HEK293 (cell line): ENCODE data around the gene RPL12.

Experiments used
- CTCF ChIA-PET: fragments of 350-600 bp; formaldehyde crosslinking; extraction: SDS; loops from one replicate; lab custom pipeline; 2021; ENCODE audit warnings: antibody characterized with exemption; lab: Yijun Ruan, JAX
- POLR2A ChIA-PET: fragments of 300-600 bp; formaldehyde crosslinking; extraction: SDS; loops from one replicate; lab custom pipeline; 2020; ENCODE audit warnings: antibody characterized with exemption, inconsistent platforms; lab: Yijun Ruan, JAX
- H3K27ac ChIP-seq: fragments of 200-500 bp; sonication (Bioruptor generic); 2 replicates; pipeline ENCODE4 v1.5.1; 2014; ENCODE audit warnings: low read depth, low read length, control low read depth, inconsistent platforms; ENCODE audit errors: extremely low read depth
- H3K36me3 ChIP-seq, 2 experiments: fragments of 200-500 bp in 1 of 2; sonication (Bioruptor generic) in 1 of 2; 1 replicate in 1 of 2; 2 replicates in 1 of 2; pipeline ENCODE4 v1.5.1; 2014 to 2017; ENCODE audit warnings: inconsistent platforms in 2 of 2, low read length in 2 of 2; ENCODE audit not compliant: control insufficient read depth in 2 of 2, insufficient read depth in 1 of 2
- H3K4me1 ChIP-seq: fragments of 200-500 bp; sonication (Bioruptor generic); 2 replicates; pipeline ENCODE4 v1.5.1; 2014; ENCODE audit warnings: mild to moderate bottlenecking, low read length, inconsistent platforms; ENCODE audit not compliant: control insufficient read depth, insufficient read depth
- H3K4me3 ChIP-seq: 2 replicates; pipeline ENCODE4 v1.5.1; 2011; ENCODE audit warnings: low read depth, mild to moderate bottlenecking, control low read depth, low read length, moderate library complexity
- H3K9me3 ChIP-seq: fragments of 200-500 bp; sonication (Bioruptor generic); 2 replicates; pipeline ENCODE4 v1.5.1; 2014; ENCODE audit warnings: low read depth, low read length, inconsistent platforms; ENCODE audit not compliant: control insufficient read depth, insufficient read depth
- BCL11B ChIP-seq: fragments of 450-650 bp; formaldehyde crosslinking; IDR thresholded peaks from 2 replicates; pipeline ENCODE4 v1.5.1; 2016; ENCODE audit warnings: low read depth, missing biosample characterization, missing genetic modification characterization
- BCL6B ChIP-seq: fragments of 450-650 bp; formaldehyde crosslinking; IDR thresholded peaks from 2 replicates; pipeline ENCODE4 v1.5.1; 2017; ENCODE audit warnings: missing biosample characterization, missing genetic modification characterization
- EGR2 ChIP-seq: fragments of 450-650 bp; formaldehyde crosslinking; IDR thresholded peaks from 2 replicates; pipeline ENCODE4 v1.5.1; 2016; ENCODE audit warnings: low read depth, missing biosample characterization, missing genetic modification characterization
- PRDM4 ChIP-seq: fragments of 450-650 bp; formaldehyde crosslinking; IDR thresholded peaks from 2 replicates; pipeline ENCODE4 v1.5.1; 2017; ENCODE audit warnings: missing biosample characterization, missing genetic modification characterization
- TCF7L2 ChIP-seq: IDR thresholded peaks from 2 replicates; pipeline ENCODE4 v1.6.1; 2011; ENCODE audit warnings: low read depth, mild to moderate bottlenecking, inconsistent platforms, low read length, moderate library complexity, borderline replicate concordance
- TRIM28 ChIP-seq: IDR thresholded peaks from 2 replicates; pipeline ENCODE4 v1.6.1; 2011; ENCODE audit warnings: low read length, control low read depth, borderline replicate concordance
- YY2 ChIP-seq: fragments of 450-650 bp; formaldehyde crosslinking; IDR thresholded peaks from 2 replicates; pipeline ENCODE4 v1.5.1; 2016; ENCODE audit warnings: missing biosample characterization, missing genetic modification characterization
- ZBTB20 ChIP-seq: fragments of 450-650 bp; formaldehyde crosslinking; IDR thresholded peaks from 2 replicates; pipeline ENCODE4 v1.5.1; 2016; ENCODE audit warnings: missing biosample characterization, missing genetic modification characterization
- ZBTB49 ChIP-seq: fragments of 450-650 bp; formaldehyde crosslinking; IDR thresholded peaks from 2 replicates; pipeline ENCODE4 v1.5.1; 2016; ENCODE audit warnings: missing biosample characterization, missing genetic modification characterization, low read depth
- ZFP3 ChIP-seq: fragments of 450-650 bp; formaldehyde crosslinking; IDR thresholded peaks from 2 replicates; pipeline ENCODE4 v1.5.1; 2016; ENCODE audit warnings: low read depth, missing biosample characterization, missing genetic modification characterization
- ZNF10 ChIP-seq: fragments of 450-650 bp; formaldehyde crosslinking; IDR thresholded peaks from 2 replicates; pipeline ENCODE4 v1.5.1; 2017; ENCODE audit warnings: missing biosample characterization, missing genetic modification characterization
- ZNF140 ChIP-seq: fragments of 450-650 bp; formaldehyde crosslinking; IDR thresholded peaks from 2 replicates; pipeline ENCODE4 v1.5.1; 2016; ENCODE audit warnings: missing biosample characterization, missing genetic modification characterization
- ZNF16 ChIP-seq: fragments of 450-650 bp; formaldehyde crosslinking; IDR thresholded peaks from 2 replicates; pipeline ENCODE4 v1.5.1; 2016; ENCODE audit warnings: low read depth, missing biosample characterization, missing genetic modification characterization
- ZNF184 ChIP-seq: fragments of 450-650 bp; IDR thresholded peaks from 2 replicates; pipeline ENCODE4 v1.5.1; 2018; ENCODE audit warnings: missing biosample characterization, mild to moderate bottlenecking, missing genetic modification characterization
- ZNF341 ChIP-seq: fragments of 450-650 bp; formaldehyde crosslinking; IDR thresholded peaks from 2 replicates; pipeline ENCODE4; 2016; ENCODE audit warnings: low read depth, missing biosample characterization, missing genetic modification characterization
- ZNF350 ChIP-seq: fragments of 450-650 bp; formaldehyde crosslinking; IDR thresholded peaks from 2 replicates; pipeline ENCODE4 v1.5.0; 2017; ENCODE audit warnings: missing biosample characterization, mild to moderate bottlenecking, missing genetic modification characterization
- ZNF391 ChIP-seq: fragments of 450-650 bp; formaldehyde crosslinking; IDR thresholded peaks from 2 replicates; pipeline ENCODE4 v1.5.1; 2016; ENCODE audit warnings: low read depth, missing biosample characterization, missing genetic modification characterization, borderline replicate concordance
- ZNF426 ChIP-seq: fragments of 450-650 bp; formaldehyde crosslinking; IDR thresholded peaks from 2 replicates; pipeline ENCODE4 v1.5.1; 2017; ENCODE audit warnings: missing biosample characterization, missing genetic modification characterization, mild to moderate bottlenecking, inconsistent platforms, moderate library complexity
- ZNF596 ChIP-seq: fragments of 450-650 bp; IDR thresholded peaks from 2 replicates; pipeline ENCODE4 v1.5.0; 2018; ENCODE audit warnings: missing biosample characterization, mild to moderate bottlenecking, missing genetic modification characterization, moderate library complexity
- ZNF621 ChIP-seq: fragments of 450-650 bp; formaldehyde crosslinking; IDR thresholded peaks from 2 replicates; pipeline ENCODE4 v1.5.1; 2017; ENCODE audit warnings: missing biosample characterization, missing genetic modification characterization
- ZNF677 ChIP-seq: fragments of 450-650 bp; IDR thresholded peaks from 2 replicates; pipeline ENCODE4 v1.5.0; 2018; ENCODE audit warnings: missing biosample characterization, mild to moderate bottlenecking, missing genetic modification characterization, moderate library complexity
- TF ChIP-seq, protein P1 (sequence below): fragments of 450-650 bp; formaldehyde crosslinking; IDR thresholded peaks from 2 replicates; pipeline ENCODE4 v1.5.1; 2016; ENCODE audit warnings: missing biosample characterization, missing genetic modification characterization

The RPL12 gene

GRCh38 chr9:127498298-127498697, 47.1 kb upstream of the RPL12 start (continued):
- no peak for TF ChIP-seq ZNF677 (tag by site-specific recombination)
- TF ChIP-seq ZNF426 (tag by site-specific recombination): no peak
- TF ChIP-seq ZNF10: no peak
- TF ChIP-seq, protein P1, sequence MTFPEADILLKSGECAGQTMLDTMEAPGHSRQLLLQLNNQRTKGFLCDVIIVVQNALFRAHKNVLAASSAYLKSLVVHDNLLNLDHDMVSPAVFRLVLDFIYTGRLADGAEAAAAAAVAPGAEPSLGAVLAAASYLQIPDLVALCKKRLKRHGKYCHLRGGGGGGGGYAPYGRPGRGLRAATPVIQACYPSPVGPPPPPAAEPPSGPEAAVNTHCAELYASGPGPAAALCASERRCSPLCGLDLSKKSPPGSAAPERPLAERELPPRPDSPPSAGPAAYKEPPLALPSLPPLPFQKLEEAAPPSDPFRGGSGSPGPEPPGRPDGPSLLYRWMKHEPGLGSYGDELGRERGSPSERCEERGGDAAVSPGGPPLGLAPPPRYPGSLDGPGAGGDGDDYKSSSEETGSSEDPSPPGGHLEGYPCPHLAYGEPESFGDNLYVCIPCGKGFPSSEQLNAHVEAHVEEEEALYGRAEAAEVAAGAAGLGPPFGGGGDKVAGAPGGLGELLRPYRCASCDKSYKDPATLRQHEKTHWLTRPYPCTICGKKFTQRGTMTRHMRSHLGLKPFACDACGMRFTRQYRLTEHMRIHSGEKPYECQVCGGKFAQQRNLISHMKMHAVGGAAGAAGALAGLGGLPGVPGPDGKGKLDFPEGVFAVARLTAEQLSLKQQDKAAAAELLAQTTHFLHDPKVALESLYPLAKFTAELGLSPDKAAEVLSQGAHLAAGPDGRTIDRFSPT: no peak
- no peak for TF ChIP-seq EGR2 (tag by site-specific recombination)
- no peak for TF ChIP-seq ZBTB20 (tag by site-specific recombination)
- no peak for TF ChIP-seq ZNF341
- TF ChIP-seq ZNF350 (tag by site-specific recombination): no peak
- no peak for TF ChIP-seq PRDM4
- TF ChIP-seq ZNF621: no peak
- TF ChIP-seq ZNF391 (tag by site-specific recombination): no peak
- TF ChIP-seq ZBTB49: no peak

- Histone ChIP-seq H3K9me3 (no peaks in the 10 kb centered on the region), H3K4me1 (no peaks in the 10 kb centered on the region), H3K27ac (no peak overlapping the region), H3K36me3 (peaks cover 0 to 40% of the 10 kb centered on the region in 2 experiments; a peak in 1 of 3 replicates), H3K4me3 (no peak overlapping the region)
- ChIA-PET POLR2A (no interaction called here), CTCF (interaction anchor here (0.6 to 0.7 kb wide), 2 partner anchors 88 to 113 kb away, joined by 3 to 4 read pairs; no protein-coding TSS in a partner anchor)
- TF ChIP-seq ZNF596 (tag by site-specific recombination) (no peak), ZNF140 (no peak), YY2 (no peak), TCF7L2 (no peak), TRIM28 (no peak), ZNF184 (tag by site-specific recombination) (no peak), ZNF16 (tag by site-specific recombination) (no peak), BCL6B (tag by site-specific recombination) (no peak), BCL11B (tag by site-specific recombination) (no peak), ZFP3 (tag by site-specific recombination) (no peak)
- TF ChIP-seq, protein P1: no peak
Observed at GRCh38 chr9:127497656-127498290, 46.6 kb upstream of the RPL12 start.
